NB4 (cell line): ENCODE measurements around the gene AFG1L.

ENCODE experiments used
- CTCF ChIP-seq: IDR thresholded peaks from one replicate; pipeline ENCODE4 v1.5.1; 2012; ENCODE audit warnings: low read depth, low read length
- POLR2A ChIP-seq: IDR thresholded peaks from 2 replicates; pipeline ENCODE4 v1.6.1; 2011; ENCODE audit warnings: mild to moderate bottlenecking; ENCODE audit not compliant: insufficient read length; ENCODE audit errors: extremely low read depth

- no peak for TF ChIP-seq CTCF
- no peak for TF ChIP-seq POLR2A
Measured at GRCh38 chr6:108275976-108276375, 18.9 kb upstream of the AFG1L start.
